NCI-H146 (cell line): ENCODE data around the gene SLC7A7.
"Not testable (repeated sequence)": the region's sequence is repeated elsewhere in the genome, so short reads cannot be mapped to it uniquely, and the experiment has no call there.

Experiments used
- DNase-seq: peaks from one replicate; lab custom pipeline; 2025; lab: John Stamatoyannopoulos, UW

The SLC7A7 gene

GRCh38 chr14:22814941-22815713 lies at the start of gene SLC7A7:
SLC7A7 (minus strand) TSS chr14:22815435; CDS start chr14:22813398, 2,037 bp downstream.
- DNase-seq = no peak

- no peak for DNase-seq
These were observed 49.7 kb upstream of the SLC7A7 start for GRCh38 chr14:22864979-22865378.

GRCh38 chr14:22861651-22862050 lies 46.4 kb upstream of the SLC7A7 start:
- DNase-seq = no peak

- not testable (repeated sequence) for DNase-seq
These were observed 45.1 kb upstream of the SLC7A7 start for GRCh38 chr14:22860377-22860776.

GRCh38 chr14:22856428-22856827 lies 41.2 kb upstream of the SLC7A7 start:
- DNase-seq = no peak

GRCh38 chr14:22854963-22855724 lies 39.9 kb upstream of the SLC7A7 start:
- DNase-seq = no peak

- not testable (repeated sequence) for DNase-seq
These were observed 39.1 kb upstream of the SLC7A7 start for GRCh38 chr14:22854296-22854695.

GRCh38 chr14:22852940-22853767 lies 37.9 kb upstream of the SLC7A7 start:
- DNase-seq = peak; percentile 53

- no peak for DNase-seq
These were observed 37.3 kb upstream of the SLC7A7 start for GRCh38 chr14:22852599-22852939.

- DNase-seq = not testable (repeated sequence)
These were observed 36.9 kb upstream of the SLC7A7 start for GRCh38 chr14:22852178-22852577.

GRCh38 chr14:22850944-22851764 lies 35.9 kb upstream of the SLC7A7 start:
- no peak for DNase-seq

GRCh38 chr14:22849212-22849819 lies 34.1 kb upstream of the SLC7A7 start:
- no peak for DNase-seq

- no peak for DNase-seq
These were observed 33.3 kb upstream of the SLC7A7 start for GRCh38 chr14:22848351-22849164.

GRCh38 chr14:22847661-22848341 lies 32.6 kb upstream of the SLC7A7 start:
- no peak for DNase-seq

GRCh38 chr14:22846811-22847307 lies 31.6 kb upstream of the SLC7A7 start:
- DNase-seq = no peak

- DNase-seq = no peak
These were observed 30.8 kb upstream of the SLC7A7 start for GRCh38 chr14:22845821-22846625.

GRCh38 chr14:22845103-22845394 lies 29.8 kb upstream of the SLC7A7 start:
- no peak for DNase-seq

GRCh38 chr14:22844221-22845102 lies 29.2 kb upstream of the SLC7A7 start:
- no peak for DNase-seq
